NCI-H1694 (cell line): Measurements from ENCODE around the gene GPR39.

ENCODE experiments used
- DNase-seq: peaks from one replicate; lab custom pipeline; 2025; lab: John Stamatoyannopoulos, UW

Gene GPR39

GRCh38 chr2:132671151-132671835 lies 254.7 kb downstream of the GPR39 start:
- DNase-seq, result no peak

DNA sequence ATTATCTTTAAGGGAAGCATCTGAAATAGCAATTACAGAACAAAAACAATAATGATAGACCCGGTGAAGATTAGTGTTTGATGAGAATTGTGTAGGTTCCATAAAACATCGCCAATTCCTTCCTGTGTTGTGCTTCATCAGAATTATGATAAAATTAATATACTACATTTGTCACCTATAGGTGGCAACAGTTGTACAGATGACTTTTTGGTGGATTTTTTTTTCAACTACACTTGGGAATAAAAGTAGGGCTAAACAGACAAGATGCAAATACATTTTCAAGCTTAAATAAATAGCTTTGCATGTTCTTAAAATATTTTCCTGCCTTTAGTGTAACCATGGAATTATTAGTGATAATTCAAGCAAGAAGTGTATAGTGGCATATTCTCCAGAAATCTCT lies 260.4 kb downstream of the GPR39 start:
- peak; percentile 10 for DNase-seq

- no peak for DNase-seq
These were observed 261.1 kb downstream of the GPR39 start for GRCh38 chr2:132677661-132678060.

DNA sequence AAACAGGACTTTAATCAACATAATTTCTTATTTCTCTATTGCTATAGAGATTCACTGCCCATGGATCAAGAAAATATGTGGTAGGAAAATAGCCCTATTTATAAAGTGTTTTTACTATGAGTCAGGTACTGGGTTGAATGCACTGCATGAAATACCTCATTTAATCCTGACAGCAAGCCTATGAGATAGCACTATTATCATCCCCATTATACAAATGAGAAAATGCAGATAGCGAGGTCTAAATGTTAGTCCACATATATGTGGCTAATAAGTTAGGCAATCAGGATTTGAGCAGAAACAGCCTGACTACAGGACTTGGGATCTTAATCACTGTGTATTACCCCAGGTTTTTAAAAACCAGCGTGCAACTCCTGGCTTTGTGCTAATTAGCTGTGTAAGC lies 261.9 kb downstream of the GPR39 start:
- DNase-seq, result no peak

DNA sequence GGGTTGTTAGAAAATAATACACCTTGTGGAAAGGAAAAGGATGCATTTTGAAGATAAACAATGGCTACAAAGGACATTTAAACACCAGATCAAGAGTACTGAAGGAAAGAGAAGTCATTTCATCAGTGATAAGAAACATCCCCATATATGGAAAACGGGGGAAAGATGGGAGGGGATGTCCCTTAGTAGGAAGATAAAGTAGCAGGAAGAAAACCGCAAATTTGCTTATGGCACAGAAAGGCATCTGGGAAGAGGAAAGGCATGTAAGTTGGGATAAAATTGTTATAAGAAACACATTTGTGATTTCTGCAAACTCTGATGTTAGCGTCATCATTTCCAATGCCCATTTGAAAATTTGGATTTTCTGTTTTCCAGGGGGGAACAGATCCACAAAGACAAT lies 263.9 kb downstream of the GPR39 start:
- no peak for DNase-seq

GRCh38 chr2:132681766-132682165 lies 265.2 kb downstream of the GPR39 start:
- no peak for DNase-seq

DNA sequence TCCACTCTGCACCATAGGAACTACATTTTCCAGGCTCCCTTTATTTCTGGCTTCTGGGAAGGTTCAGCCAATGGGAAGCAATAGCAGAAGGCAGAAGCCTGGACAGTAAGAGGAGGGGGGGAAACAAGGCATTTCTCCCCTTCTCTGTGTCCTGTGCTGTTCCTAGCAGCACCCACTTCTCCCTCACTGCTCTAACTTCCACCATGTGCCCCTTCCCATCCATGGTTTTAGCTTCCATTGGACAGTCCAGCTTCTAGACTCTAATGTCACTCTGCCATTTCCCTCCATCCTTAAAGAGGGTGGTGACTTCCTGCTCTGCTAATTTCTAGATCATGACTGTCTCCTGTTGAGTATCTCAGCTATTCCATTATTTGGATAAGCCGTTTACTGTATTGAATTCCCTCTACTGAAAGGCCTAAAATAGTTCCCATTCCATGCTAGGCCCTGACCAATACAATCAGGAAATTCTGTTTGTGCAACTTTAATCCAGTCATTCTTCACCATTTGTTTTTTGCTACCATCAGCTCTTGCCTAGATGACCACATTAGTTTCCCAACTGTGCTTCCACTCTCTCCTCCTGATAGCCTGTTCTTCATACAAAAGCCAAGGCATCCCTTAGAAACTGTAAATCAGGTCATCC lies 274.2 kb downstream of the GPR39 start:
- DNase-seq, result no peak

DNA sequence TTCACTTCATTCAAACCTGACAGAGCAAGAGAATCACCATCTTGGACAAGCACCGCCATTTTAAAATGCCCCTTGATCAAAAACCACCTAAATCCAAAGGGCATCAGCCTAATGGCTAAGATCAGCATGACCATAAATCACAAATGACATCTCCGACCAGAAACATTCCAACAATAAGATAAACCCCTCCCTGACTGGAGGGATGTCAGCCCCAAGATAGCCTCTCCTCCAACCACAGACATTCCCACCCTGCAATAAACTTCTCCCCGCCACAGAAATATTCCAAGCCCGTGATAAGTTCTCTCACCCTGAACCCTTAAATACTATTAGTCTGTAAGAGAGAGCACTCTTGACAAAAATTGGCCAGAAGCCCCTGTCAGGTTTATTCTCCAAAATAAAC lies 275.0 kb downstream of the GPR39 start:
- DNase-seq, result no peak

- no peak for DNase-seq
These were observed 276.2 kb downstream of the GPR39 start for GRCh38 chr2:132692816-132693215.
